DMS114 treated with DMSO at 0.1 percent for 48 hours (cell line): ENCODE results near the gene UPB1.

Experiments
- DNase-seq: peaks from one replicate; lab custom pipeline; 2025; ENCODE audit not compliant: unreplicated experiment; lab: John Stamatoyannopoulos, UW

The UPB1 gene

DNA sequence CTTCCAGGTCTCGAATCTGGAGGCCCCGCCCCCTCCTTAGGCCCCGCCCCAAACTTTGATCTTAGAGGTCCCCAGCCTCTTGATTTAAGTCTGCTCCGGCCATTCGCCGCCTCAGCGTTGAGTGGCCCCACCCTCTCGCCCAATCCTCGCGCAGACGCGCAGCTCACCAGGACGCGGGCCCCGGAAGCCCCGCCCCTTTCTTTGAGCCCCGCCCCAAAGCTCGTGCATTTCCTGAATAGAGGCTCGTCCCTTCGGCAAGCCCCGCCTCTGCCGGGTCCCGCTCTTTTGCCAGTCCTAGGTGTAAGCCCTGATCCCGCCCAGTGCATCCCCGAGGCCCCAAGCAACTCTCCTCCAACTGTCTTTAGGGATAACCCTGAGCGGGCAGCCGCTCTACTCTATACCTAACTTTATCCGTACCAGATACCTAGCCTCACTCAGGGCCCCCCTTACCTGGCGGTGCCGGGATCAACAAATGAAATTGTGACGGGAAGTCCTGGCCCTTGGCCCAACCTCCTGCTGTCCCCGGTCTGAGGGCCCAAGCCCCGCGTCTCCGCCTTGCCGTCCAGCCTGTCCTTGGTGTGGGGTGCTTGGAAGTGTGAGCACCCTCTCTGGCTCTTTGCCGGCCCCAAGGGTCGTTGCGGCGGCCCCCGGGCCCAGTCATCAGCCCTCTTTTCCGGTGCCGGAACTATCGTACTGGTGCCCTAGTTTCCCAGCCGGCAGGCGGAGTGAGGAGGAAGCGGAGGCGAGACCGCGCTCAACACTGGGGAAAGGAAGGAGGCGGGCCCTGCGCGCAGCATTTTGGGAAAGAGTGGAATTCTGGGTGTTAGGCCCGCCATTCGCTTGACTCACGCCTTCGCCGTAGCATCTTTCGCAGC, 60.3 kb downstream of the UPB1 start, which contains the start of gene SNRPD3:
Gene SNRPD3, plus strand, starts transcription at position 835 of the 875 bp plus-strand sequence. CDS start 1,676 bp downstream, outside the sequence.
- peak; percentile 91 for DNase-seq

DNA sequence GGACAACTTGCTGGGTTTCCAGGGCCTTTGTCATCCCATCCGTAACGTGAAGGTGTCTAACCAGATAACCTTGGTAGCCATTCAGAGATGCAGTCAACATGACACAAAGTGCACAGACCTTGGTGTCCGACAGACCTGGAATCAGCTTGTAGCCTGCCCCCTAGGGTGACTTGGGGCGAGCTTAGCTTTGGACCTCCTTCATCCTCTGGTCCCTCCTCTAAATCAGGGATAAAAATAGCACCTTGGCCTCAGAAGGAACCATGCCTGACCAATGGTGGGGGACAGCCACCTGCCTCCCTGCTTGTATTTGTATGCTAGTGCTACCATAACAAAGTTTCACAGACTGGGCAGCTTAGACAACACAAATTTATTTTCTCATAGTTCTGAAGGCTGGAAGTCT, 64.3 kb downstream of the UPB1 start:
- no peak for DNase-seq

DNA sequence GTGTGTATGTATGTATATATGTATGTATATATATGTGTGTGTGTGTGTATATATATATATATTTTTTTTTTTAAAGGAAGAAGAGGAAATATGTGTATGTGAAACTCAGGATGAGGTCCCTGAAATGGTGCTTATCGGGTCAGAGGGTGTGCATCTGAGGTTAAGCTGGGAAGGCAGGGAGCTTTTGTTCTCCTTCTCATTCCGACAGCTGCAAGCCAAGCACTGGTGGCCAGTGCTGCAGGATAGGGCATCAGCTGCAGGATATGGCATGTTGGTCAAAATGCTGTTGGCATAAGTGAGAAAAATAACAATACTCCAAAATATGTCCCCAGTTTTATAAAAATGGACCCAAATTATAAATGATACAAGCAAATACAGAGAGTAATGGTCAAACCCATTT, 68.1 kb downstream of the UPB1 start:
- DNase-seq, result no peak

DNA sequence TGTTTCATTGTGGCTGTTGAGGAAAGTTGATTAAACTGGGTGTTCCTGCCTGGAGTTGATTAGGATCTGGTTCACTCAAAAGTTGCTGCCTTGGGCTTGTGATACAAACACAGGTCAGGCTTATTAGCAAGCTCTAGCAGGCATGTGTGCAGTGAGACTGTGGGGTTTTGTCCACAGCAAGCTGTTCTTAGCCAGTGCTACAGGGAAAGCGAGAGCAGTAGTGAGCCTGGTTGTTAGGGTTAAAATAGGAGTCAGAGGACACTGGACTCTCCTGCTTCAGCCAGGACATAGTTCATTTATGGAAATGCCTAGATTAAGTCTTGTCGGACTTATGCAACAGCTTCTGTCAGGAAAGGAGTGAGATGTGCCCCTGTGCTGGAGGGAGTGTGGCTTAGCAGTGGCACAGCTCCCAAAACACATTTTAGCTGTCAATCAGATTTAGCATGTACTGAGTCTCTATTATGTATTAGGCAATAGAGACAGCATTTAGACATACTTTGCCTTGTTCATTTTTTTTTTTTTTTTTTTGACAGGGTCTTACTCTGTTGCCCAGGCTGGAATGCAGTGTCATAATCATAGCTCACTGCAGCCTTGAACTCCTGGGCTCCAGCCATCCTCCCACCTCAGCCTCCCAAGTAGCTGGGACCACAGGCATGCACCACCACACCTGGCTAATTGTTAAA, 69.4 kb downstream of the UPB1 start:
- DNase-seq, result no peak

DNA sequence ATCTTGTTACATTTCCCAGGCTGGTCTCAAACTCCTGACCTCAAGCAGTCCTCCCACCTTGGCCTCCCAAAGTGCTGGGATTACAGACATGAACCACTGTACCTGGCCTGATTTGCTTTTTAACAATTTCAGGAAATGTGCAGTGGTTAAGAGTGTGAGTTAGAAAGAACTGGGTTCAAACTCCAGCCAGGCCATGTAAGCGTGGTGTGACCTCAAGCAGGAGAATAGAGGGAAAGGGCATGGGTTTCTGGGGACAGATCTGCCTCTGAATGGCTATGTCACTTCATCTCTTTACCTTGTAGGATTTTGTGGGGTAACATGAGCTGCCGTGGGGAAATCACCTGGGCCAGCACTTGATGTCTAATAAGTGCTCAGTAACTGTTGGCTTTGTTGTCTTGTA, 69.9 kb downstream of the UPB1 start:
- no peak for DNase-seq

DNA sequence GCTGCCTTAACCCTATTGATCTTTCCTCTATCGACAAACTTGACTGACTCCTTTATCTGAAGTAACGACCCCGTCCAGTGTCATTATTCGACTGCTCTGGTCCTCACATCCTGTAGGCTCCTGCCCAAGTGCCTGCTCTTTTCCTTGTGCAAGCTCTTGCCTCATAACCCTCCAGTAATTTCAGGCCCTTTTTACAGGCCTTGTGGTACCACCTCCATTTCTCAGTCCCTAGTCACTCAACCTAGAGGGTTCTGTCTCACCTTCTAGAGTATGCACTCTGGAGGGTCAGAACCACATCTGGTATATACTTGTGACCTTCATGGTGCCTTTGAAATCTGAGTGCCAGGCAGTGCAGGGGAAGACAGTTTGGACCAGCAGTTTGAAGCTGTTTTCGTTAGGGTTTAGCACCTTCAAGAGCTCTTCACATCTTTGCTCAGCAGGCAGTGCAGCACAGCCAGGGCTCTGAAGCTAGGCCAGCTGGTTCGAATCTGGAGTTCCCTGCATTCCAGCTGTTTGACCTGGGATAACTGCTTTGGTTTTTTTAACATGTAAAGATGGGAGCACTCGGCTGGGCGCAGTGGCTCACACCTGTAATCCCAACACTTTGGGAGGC, 71.9 kb downstream of the UPB1 start:
- DNase-seq, result no peak

DNA sequence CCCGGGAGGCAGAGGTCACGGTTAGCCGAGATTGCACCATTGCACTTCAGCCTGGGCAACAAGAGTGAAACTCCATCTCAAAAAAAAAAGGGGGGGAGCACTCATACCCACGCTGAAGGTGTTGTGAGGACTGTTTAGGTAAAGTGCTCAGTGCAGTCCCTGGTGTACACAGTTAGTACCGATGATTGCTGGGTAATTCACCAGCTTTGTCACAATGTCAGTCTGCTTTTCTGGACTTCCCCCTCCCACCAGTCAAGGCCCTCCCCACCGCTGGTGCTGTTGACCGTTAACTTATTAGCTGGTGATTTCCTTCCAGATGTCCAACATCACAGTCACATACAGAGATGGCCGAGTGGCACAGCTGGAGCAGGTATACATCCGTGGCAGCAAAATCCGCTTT, 72.5 kb downstream of the UPB1 start:
- DNase-seq, result no peak

DNA sequence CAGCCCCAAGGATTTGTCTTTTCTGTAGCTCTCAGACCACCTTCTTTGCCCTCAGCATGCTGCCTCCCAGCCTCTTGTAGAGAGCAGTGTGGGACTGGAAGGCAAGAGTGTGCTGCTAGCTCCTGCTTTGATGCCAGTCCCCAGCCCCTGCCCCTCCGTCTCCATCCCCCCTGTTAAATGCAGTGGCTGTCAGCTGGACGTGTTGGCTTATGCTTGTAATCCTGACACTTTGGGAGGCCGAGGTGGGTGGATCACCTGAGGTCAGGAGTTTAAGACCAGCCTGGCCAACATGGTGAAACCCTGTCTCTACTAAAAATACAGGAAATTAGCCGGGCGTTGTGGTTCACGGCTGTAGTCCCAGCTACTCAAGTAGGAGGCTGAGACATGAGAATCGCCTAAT, 76.1 kb downstream of the UPB1 start:
- no peak for DNase-seq

DNA sequence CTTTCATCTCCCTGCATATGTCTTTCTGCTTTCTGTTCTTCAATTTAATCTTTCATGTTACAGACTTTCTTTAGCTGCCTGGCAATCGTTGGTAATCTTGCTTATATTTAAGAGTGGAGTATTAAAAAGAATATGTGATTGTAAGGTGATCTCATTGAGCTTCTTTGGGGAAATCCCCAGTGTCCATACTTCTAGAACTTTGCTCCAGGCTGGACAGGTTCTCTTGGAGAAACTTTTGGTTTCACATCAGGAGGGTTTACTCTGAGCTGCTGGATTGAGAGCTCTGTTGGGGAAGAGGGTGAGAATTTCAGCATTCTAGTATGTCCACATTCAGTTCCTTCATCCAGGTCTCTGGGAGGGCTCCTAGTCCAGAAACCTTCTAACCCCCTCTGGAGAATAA, 81.6 kb downstream of the UPB1 start:
- DNase-seq, result no peak
